GM12892 (cell line): Measurements from ENCODE around the gene CNPPD1.
A peak's percentile ranks its signal among the peaks of the same experiment; 100 is the strongest.

Experiments
- DNase-seq: peaks from one replicate; pipeline ENCODE4 v3.0.0; 2011; ENCODE audit not compliant: insufficient read length
- FAIRE-seq: peaks from 2 replicates; lab custom pipeline; 2011; peaks lifted over from hg19 to GRCh38; lab: Jason Lieb, UNC
- POLR2A ChIP-seq: IDR thresholded peaks from 2 replicates; pipeline ENCODE4 v1.6.1; 2011; ENCODE audit warnings: low read depth, low read length, control low read depth
- POLR2AphosphoS5 ChIP-seq: IDR thresholded peaks from 2 replicates; pipeline ENCODE4 v1.6.1; 2011; ENCODE audit warnings: low read depth, low read length, control low read depth
- TAF1 ChIP-seq: IDR thresholded peaks from 2 replicates; pipeline ENCODE4 v1.6.1; 2011; ENCODE audit warnings: low read depth, mild to moderate bottlenecking, control low read depth, low read length, borderline replicate concordance

Gene CNPPD1

DNA sequence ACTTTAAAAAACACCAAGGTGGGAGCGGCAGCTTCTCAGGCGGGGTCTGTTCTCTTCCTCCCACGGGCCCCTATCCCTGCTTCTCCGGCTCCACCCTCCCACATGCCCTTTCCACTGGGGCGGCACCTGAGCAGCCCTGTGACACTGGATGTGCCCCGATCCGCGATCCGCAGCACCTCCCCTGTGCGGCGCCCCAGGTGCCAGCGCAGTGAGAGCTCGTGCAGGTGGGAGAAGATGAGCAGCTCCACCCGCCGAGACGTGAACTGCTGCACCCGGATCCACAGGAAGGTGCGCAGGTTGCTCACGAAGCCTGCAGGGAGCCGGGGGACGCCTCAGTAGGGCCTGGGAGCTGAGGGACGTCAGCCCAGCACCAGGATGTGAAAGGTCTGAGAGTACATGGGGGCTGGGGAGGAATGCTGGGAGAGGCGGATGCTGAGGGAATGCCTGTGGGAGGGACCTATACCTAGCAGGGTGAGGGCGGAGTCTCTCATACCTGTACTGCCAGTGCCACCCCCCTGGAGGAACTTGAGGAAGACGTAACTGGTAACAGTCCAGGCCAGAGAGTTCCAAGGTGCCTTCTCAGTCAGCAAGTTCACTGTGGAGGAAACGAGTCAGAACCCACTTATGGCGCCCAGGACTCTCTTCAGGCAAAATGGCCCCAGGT is 39.3 kb upstream of the CNPPD1 start:
- TF ChIP-seq POLR2AphosphoS5 = no peak
- no peak for TF ChIP-seq POLR2A
- FAIRE-seq (no peak), DNase-seq (no peak)

DNA sequence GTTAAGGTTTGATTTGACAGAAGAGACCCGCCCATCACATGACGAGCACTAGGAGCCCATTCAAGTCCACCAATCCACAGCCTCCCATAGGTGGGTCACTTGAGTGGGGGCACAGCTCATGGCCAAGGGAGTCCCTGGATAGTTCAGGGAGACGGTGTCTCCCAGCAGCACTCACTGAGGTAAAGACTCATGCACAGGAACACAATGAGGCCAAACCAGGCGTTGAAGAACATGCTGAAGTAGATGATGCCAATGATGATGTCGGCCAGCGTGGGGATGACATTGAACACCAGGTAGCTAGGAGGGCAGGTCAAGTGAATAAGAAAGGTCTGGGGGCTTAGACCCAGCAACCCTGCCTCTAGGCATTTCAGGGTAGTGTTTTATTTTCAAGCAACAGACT is 38.1 kb upstream of the CNPPD1 start:
- FAIRE-seq = no peak

DNA sequence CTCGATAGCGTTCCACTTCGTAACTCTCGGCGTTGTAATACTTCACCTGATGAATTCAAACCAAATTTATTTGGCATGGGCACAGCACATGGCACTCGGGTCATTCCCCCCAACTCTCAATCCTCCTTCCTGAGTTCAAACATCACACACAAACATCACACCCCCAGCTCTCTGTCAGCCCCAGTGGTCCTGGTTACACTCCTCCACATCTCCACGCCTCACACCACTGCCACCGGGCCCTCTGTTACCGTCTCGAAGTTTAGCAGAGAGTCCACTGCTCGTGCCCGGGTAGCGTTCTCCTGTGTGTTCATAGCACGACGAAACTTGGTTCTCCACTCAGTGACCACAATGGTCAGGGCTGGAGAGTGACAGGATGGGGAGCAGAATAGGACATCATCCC is 37.4 kb upstream of the CNPPD1 start:
- FAIRE-seq = no peak
- TF ChIP-seq POLR2A = no peak
- TF ChIP-seq POLR2AphosphoS5 = no peak
- TF ChIP-seq TAF1 = no peak
- DNase-seq = no peak

More for the DNA sequence above, 38.1 kb upstream of the CNPPD1 start:
- TF ChIP-seq POLR2AphosphoS5 (no peak), TAF1 (no peak), POLR2A (no peak)
- DNase-seq = no peak

DNA sequence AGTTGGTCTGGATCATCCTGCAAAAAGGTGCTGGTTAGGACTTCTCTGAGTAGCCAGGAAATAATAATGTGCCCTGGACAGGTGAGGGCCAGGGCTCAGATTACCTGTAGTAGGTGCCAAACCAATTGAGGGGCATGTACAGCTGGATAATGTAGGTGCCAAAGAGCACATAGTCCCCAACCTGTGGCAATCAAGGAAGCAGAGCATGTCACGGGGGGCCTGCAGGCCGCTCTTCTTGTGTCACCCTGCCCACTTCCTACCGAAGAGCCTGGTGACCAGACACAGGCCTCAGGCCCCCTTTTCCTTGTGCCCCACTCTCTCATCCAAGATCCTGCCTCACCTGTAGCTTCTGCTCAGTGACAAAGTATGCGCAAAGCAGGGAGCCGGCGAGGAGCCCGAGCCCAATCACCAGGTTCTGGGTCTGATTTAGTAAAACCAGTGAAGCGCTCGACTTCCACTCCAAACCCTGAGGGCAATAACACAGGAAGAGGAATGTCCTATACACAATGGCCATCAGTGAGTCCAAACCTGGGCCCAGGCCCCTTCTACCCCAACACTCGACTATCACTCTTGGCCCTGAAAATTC is 36.9 kb upstream of the CNPPD1 start:
- no peak for TF ChIP-seq TAF1
- no peak for TF ChIP-seq POLR2AphosphoS5
- no peak for TF ChIP-seq POLR2A
- no peak for FAIRE-seq
- DNase-seq = no peak

DNA sequence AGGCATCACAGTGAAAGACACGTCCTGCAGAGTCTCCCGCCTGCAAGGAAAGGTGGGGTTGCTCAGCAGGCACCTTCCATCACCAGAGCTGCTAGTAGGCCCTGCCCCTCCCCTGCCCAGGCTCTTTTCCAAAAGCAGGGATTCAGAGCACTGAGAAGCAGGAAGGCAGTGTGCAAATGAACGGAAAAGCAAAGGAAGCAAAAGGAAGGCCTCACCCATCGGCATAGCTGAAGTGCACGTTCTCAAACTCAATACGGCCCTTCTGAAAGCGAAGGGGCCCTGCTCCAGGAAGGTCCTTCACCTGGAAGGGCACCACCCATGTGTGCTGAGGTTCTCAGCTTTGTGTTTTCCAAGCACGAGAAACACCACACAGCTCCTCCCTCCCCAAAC is 36.3 kb upstream of the CNPPD1 start:
- TF ChIP-seq POLR2AphosphoS5 (no peak), TAF1 (no peak), POLR2A (no peak)
- FAIRE-seq (no peak), DNase-seq (no peak)

DNA sequence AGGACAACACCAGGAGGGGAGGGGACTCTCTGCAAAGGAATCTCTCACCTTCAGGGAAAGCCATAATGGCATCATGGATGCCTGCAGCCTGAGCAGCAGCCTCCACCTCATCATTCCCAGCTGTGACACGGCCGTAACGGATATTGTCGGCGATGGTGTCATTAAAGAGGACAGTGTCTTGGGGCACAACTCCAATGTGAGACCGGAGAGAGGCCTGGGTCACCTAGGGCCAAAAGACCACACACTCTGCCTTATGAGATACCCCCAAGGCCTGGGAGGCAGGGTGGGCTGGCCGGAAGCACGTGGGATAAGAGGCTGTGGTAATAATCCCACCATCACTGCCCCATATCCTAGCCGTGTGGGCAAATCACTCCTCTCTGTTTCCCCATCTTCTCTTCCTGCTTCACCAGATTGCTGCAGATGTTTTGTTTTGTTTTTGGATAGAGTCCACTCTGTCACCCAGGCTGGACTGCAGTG is 34.2 kb upstream of the CNPPD1 start:
- FAIRE-seq (no peak), DNase-seq (no peak)
- peak; percentile 23; the same call in 1 of the 2 replicates for TF ChIP-seq POLR2A
- TF ChIP-seq TAF1 = no peak

DNA sequence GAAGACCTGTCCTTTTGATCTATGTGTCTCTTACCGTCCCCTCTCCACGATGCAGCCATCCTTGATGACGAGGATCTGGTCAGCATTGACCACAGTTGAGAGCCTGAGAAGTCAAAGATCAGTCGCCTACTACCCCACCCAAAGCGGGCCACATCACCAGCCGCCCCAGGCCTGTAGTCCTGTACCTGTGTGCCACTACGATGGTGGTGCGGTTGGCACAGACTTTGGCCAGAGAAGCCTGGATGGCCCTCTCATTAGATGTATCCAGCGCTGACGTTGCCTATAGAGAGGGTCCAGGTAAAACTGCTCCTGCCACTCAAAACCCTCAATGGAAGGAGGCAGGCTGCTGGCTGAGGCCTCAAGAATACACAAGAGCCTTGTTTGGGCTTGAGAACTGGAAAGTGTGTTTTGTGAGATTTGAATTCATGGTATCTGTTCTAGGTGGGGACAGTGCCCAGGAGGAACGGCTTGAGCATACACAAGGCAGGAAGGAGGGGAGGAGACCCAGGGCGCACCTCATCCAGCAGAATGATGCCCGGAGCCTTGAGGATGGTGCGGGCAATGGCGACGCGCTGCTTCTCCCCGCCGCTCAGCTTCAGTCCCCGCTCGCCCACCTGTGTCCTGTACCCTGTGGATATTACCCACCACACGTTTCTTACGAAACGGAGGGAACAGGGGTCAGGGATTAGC is 33.6 kb upstream of the CNPPD1 start:
- TF ChIP-seq POLR2AphosphoS5 = 0 out of 2 replicates have a peak, but pooled peaks have one; percentile 14
- no peak for TF ChIP-seq POLR2A
- TF ChIP-seq TAF1 = no peak
- FAIRE-seq (no peak), DNase-seq (no peak)

DNA sequence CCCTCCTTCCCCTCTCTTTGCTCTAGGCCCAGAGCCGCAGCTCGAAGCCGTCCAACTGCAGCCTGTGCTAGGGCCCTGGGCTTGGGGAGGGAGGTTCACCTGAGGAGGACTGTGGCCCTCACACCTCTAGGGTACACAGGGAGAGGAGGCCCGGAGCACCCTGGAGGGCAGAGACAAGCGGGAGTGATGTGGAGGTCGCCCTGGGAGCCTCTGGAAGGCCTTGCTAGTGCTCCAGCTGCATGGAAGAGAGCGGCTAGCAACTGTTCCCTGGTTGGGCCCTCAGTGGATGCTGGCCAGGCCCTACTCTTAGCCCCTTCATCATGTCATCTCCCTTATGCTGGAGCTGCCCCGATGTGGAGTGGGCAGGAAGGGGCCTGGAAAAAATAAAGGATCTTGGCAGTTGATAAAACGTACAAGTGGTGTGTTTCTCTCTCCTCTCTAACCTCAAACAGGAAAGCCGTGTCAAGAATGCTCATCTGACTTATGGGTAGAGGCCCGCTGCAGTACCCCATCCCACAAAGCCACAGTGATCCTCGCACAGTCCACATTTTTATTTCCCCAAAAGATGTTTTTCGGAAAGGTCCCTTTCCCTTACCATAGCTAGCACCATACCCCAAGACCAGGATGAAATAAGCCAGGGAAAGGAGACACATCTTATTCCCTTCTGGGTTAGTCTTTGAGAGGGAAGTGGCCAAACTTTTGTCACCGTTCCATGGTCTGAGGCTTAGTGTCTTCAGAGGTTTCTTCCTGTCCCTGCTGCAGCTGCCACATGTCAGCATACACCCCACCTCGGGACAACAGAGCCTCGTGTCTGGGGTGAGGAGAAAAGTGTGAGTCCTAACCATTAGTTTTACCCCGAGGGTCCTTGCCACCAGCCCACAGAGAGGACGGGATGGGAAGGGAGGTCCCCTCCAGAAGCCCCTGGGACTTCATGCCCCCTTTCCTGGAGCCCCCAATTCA is 32.8 kb upstream of the CNPPD1 start:
- DNase-seq (no peak), FAIRE-seq (no peak)
- TF ChIP-seq POLR2AphosphoS5 (no peak), POLR2A (no peak), TAF1 (no peak)

DNA sequence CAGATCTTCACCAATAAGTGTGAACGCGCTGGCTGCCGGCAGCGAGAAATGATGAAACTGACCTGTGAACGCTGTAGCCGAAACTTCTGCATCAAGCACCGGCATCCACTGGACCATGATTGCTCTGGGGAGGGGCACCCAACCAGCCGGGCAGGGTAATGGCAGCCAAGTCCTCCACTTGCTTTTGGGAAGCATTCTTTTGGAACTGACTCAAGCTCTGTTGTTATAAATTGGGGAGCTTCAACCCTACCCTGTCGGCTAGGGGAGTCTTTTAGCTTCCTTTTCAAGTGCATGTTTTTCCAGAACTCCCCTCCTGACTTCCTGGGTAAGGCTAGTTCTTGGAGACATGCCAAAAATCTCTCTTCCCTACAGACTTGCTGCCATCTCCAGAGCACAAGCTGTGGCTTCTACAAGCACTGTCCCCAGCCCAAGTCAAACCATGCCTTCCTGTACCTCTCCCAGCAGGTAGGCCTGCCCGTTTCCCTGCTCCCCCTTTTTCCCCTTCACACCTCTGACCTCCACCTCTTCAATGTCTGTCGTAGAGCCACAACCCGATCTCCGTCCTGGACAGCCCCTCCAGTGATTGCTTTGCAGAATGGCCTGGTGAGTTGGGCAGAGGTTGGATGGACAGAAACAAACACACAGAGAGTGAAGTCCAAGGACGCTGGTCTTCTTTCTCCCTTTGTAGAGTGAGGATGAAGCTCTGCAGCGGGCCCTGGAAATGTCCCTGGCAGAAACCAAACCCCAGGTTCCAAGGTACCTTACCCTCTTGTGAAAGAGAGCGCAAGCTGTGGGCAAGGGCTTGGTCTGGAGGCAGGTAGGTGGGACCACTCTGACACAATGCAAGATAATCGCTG is 31.4 kb upstream of the CNPPD1 start:
- TF ChIP-seq TAF1 = no peak
- TF ChIP-seq POLR2A = no peak
- TF ChIP-seq POLR2AphosphoS5 = no peak
- FAIRE-seq (no peak), DNase-seq (no peak)

DNA sequence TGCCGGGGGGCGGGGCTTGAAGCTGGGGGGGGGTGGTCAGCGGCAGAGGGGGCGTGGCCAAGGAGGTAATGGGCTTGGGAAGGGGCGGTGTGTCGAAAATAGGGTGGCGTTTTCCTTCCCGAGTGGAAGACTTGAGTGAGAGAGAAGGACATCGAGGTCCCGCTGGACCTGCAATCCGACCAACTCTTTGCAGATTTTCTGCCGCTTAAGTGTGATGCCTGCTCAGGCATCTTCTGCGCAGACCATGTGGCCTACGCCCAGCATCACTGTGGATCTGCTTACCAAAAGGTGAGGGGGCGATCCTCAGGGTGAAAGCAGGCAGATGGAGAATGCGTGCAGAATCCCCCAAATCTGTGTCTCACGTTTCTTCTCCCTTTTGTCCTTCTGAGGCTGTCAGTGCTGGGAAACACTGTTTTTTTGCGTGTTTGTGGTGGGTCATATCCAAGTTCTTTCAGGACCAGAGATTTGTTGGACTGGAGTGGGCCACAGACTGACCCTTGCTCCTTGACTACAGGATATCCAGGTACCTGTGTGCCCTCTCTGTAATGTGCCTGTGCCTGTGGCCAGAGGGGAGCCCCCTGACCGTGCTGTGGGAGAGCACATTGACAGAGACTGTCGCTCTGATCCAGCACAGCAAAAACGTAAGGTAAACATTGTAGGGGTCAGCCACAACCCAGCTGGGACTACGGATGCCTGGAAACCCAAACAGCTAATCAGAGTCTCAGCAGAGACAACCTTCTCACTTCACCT is 30.6 kb upstream of the CNPPD1 start:
- DNase-seq (no peak), FAIRE-seq (peak; percentile 27)
- TF ChIP-seq POLR2AphosphoS5 = no peak
- no peak for TF ChIP-seq POLR2A
- no peak for TF ChIP-seq TAF1
